ENCODE measurements around the gene UVRAG.

The UVRAG gene

GRCh38 chr11:76123248-76123647 lies 308.2 kb downstream of the UVRAG start:
- DNase-seq: no peak

GRCh38 chr11:76124905-76125770 lies 310.1 kb downstream of the UVRAG start:
- DNase-seq: no peak

- no peak for DNase-seq
Measured at GRCh38 chr11:76129729-76130128, 314.7 kb downstream of the UVRAG start.

- DNase-seq: no peak
Measured at GRCh38 chr11:76131142-76131541, 316.1 kb downstream of the UVRAG start.

GRCh38 chr11:76131671-76132631 lies 316.9 kb downstream of the UVRAG start:
- DNase-seq: no peak

DNA sequence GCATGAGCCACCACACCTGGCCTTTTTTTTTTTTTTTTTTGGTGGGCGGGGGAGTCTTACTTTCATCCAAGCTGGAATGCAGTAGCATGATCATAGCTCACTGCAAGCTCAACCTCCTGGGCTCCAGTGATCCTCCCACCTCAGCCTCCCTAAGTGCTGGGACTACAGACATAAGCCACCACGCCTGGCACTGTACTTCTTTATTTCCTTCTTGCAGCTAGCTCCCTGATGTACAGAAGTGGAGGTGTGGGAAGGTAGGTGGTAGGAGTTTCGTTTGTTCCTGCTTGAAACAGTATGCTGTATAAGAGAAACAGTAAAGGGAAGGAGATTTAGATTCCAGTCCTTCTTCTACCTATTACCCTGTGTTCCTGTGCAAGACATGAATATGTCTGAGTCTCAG lies 319.2 kb downstream of the UVRAG start:
- no peak for DNase-seq

- DNase-seq: no peak
Measured at GRCh38 chr11:76135491-76135890, 320.5 kb downstream of the UVRAG start.

DNA sequence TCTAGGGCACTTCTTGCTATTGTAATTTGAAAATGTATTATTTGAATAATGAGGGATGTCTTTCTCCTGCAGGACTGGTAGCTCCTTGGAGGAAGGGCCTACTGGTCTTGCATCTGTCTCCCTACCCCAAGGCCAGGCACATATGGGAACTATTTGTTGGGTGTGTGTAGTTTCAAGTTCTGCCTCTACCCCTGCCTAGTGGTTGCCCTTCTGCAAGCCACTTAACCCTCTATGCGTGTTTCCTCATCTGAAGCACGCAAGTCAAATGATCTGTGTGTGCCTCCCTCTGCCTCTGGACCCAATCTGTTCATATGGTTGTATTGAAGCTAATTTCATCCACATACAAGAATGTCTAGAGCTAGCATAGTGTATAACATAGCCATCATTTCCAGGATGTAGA lies 324.3 kb downstream of the UVRAG start:
- DNase-seq: no peak

- no peak for DNase-seq
Measured at GRCh38 chr11:76140912-76141574, 326.0 kb downstream of the UVRAG start.

DNA sequence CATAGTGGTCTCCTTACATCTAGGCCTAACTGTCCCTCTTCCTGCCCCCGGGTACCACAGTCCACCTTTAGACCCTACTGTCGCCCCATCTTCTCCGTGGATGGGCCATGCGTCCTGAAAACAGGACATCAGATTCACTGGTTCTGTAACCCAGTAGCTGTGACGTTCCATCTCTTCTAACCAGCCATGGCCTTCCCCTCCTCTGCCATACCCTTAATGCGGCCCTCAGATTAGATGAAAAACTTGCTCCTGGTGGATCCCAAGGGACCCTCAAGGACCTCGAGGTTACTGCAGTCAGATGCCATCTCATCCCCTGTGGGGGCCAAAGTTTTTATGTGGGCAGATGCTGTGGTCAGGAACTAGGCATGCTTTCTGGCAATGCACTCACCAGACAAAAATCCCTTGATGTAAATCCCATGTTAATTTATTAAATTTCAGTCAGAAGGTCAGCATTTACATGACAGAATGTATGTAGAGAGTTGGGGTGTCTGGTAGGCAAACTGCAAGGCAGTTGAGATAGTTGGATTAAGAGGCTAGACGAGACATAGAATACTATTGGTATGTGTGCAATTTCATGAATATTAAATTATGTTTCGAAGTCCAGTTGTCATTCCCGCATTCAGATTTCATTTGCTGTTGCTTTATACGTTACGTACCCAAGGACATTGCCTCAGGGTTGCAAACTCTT lies 327.0 kb downstream of the UVRAG start:
- DNase-seq: no peak

DNA sequence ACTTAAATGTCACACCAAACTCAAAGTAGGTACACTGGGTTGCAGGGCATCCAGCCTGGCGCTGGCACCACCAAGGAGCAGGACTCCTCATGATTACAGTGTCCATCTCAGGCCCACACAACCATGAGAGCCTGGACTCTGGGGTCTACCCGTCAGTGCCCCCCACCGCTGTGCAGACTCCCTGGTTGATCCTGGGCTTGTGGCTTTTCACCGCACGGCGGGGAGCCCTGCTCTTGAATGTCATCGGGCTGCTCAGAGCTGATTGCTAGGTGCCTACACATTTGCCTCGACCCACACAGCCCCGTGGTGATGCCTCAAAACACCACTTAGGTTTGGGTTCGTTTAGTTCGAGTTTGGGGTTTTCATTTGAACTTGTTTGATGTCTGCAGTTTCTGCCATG lies 328.3 kb downstream of the UVRAG start:
- DNase-seq: no peak

DNA sequence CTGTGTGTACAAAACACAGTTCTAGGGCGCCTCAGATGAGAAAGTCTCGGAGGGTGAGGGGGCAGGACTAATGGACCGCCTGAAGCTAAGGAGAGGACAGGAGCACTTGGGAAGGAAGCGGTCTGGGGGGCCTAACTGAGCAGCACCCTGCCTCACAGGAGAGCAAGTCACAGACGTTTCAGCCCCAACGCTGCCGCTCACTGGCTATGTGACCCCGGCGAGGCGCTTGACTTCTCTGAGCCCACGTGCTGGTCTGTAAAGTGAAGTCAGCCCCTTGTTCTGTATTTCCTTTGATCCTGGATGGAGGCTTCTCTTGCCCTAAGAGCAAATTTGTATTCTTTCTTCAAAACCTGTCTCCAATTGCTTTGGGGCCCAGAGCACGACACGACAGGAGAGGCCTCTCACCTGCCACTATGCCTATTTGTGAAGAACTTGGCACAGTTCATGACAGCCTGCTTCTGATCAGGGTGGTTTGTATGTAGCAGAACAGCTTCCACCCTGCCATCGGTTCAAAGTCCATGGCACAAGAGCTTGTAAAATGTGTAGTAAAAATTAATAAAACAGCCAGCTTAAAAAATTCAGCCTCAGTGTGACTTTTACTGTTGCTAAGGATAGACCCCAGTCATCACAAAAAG lies 332.2 kb downstream of the UVRAG start:
- DNase-seq: no peak

GRCh38 chr11:76148231-76148630 lies 333.2 kb downstream of the UVRAG start:
- no peak for DNase-seq

- DNase-seq: no peak
Measured at GRCh38 chr11:76148941-76149613, 334.1 kb downstream of the UVRAG start.

DNA sequence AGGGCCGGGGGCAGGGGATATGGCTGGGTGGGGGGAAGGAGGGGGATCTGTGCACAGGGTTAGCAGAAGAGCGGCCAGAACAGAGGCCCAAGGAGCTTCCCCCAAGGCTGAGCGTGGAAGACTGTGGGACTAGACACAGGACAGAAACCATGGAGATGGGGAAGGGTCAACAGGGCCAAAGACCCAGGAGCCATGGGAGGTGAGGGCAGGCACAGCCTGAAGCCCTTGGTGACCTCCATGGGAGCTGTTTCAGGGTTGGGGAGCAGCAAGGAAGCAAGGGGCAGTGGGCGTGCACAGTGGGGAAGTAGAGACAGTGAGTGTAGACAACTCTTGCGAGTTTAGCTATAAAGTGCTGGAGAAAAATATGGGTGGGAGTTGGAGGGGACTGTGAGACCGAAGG lies 334.7 kb downstream of the UVRAG start:
- no peak for DNase-seq

GRCh38 chr11:76150141-76150540 lies 335.1 kb downstream of the UVRAG start:
- DNase-seq: no peak

DNA sequence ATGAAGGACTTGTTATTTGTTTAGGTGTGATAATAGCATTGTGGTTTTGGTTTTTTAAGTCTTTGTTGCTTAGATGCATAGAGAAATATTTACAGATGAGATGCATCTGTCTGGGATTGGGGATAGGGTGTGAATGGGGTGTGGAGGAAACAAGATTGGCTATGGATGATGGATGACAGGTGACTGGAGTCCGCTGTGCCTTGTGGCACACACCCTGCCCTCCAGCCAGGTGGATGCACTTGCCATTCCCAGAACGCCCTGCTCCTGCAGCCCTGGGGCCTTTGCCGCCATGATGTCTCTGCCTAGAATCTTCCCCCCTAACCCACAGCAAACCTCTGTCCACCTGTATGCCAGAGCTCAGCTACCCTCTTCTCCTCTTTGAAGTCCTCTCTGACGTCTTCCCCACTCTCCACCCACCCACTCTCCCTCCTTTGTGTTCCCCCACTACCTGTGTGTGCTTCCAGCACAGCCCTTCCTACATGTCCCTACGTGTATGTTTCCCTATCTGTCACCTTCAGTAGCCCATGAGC lies 336.6 kb downstream of the UVRAG start:
- no peak for DNase-seq

DNA sequence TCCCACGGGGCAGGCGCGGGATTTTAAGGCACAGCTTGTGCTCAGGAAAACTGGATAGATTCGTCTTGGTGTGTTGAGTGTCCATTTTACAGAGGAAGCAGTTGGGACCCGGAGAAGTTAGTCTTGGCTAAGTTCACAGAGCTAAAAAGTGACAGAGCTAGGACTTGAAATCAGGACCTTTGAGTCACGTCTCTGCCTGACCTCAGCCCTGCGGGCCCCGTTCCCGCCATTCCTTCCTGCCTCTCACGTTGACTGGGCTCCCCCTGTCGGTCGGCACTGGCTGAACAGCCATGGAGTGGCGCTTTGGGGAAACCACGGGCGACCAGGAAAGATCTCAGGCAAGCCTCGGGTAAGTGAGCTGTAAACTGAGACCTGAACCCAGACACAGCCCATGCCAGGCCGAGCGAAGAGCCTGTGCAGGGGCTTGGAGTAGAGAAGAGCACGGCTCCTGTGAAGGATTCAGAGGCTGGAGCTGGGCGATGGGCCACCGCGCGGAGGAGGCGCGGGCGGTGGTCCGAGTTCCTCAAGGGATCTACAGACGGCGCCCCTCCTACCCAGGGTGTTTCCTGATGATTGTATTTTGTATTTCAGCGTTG lies 337.2 kb downstream of the UVRAG start:
- no peak for DNase-seq

DNA sequence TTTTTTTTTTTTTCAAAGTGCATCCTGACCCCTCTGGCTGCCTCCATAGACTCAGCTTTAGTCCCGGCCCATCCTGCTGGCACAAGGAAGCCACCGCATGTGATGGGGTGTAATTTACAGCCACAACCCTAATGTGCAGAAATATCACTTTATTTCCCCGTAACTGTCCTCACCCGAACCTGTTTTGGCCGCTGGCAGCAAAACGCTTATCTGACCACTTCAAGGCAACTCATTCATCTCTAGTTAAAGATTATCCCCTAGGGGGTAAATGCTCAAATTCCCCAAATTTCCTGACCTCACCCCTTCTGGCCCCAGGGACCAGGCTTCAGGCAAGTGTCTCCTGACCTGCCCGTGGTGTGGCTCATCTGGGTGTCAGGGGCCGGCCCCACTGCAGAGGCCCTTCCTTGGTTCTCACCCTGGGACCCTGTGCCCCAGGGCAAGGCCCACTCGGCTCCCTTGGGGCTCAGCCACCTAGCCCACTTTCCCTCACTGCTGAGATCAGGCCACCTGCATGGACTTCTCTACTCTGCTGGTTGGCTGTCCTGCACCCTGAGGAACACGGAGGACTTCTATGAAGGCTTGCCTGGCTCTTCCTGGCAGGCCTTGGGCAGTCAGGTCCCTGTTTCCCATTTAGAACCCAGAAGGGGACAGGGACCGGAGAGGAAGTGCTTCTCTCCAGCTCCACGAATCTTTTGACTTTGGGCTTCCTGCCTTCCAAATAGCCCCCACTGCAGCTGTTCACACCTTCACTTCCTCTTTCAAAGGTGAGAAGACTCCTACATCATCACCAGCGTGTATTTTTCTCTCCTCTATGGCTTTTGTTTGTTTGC lies 337.9 kb downstream of the UVRAG start:
- DNase-seq: no peak

GRCh38 chr11:76153571-76153923 lies 338.5 kb downstream of the UVRAG start:
- DNase-seq: no peak
